HG03045 (cell line): Measurements from ENCODE around the gene TAPT1.
"Not testable (repeated sequence)": the region's sequence is repeated elsewhere in the genome, so short reads cannot be mapped to it uniquely, and the experiment has no call there.

ENCODE experiments used
- ATAC-seq: cut with Tn5 transposase; IDR thresholded peaks from one replicate; pipeline ENCODE4 v1.9.1; 2021; ENCODE audit warnings: mild to moderate bottlenecking, moderate library complexity; ENCODE audit not compliant: unreplicated experiment

The TAPT1 gene

DNA sequence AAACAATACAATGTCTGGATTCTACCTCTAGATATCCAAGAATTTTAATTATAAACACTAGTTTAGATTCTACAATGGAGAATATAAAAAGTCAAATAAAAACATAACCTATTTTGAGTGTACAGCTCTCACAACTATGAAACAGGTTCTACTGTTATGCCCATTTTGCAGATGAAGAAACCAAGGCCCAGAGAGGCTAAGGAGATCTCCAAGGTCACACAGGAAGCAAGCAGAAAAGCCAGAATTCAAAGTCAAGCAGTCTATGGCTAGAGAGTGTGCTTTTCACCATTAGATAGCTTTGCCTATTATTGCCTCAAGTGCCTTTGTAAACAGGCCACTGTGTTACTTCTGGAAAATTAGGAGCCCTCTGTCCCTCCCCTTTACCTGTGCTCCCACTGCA lies 7.3 kb downstream of the TAPT1 start:
- no peak for ATAC-seq

- ATAC-seq, result no peak
These were observed 8.8 kb downstream of the TAPT1 start for GRCh38 chr4:16217300-16218051.

DNA sequence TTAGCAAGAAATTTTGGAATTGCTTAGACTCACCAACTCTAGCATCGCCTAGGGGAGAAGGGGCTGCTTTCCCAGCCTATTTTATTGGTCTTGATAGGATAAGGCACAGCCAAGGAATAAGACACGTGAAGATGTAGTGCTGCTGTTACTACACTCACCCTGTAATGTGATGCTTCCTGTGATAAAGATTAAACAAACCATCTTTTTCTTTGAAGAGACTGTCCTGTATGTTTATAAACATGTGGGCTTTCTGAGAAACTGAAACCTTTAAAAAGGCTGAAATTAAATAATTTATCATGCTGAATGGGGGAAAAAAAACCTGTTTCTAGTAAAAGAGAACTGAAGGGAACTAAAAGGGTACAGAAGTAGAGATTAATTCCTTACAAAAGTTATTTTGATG lies 13.2 kb downstream of the TAPT1 start:
- no peak for ATAC-seq

DNA sequence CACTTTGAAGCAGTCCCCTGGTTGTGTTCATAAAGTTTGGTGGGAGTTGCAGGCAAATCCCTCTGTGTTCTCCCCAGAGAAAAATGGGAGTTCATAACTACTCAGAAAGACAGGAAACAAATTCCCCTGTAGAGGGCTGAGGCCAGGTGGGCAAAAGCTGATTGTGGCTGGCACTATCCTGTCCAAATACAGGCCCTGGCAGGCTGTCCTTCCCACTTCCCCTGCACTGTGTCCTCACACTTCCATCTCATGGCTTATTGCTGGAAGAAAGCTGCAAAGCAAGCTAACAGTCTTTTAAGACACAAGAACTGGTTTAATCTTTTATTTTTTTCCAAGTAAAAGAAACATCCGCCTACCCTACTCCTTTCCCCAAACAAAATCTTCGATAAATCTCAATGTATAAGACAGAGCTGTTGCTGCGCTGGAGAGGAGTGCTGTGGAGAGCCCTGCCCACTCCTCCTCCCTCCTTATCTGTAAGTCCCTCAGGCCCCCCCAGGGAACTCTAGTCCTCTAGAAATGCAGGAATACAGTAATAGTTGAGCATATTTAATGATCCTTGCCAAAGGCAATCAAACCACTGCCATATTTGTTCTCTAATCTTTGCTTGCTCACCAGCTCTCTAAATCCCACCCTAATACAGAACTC lies 14.0 kb downstream of the TAPT1 start:
- ATAC-seq, result no peak

GRCh38 chr4:16207409-16207808 lies 18.9 kb downstream of the TAPT1 start:
- ATAC-seq, result no peak

DNA sequence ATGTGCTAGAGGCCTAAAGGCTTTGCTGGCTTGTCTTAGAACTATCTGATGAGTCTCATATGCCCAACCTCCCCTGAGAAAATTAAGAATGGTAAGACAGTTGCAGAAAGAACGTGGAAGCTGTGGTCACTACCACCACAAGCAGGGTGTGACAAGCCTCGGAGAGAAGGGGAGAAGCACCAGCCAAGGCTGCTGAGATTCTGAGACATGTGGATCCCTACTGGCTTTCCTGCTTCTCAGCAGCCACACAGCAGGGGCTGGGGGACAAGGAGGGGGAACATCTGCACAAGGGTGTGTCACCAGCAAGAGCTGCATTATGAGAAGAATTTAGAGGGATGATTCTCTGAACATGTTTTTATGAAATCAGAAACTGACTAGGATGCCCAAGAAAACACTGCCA lies 19.4 kb downstream of the TAPT1 start:
- ATAC-seq, result no peak

GRCh38 chr4:16206301-16206700 lies 20.0 kb downstream of the TAPT1 start:
- no peak for ATAC-seq

DNA sequence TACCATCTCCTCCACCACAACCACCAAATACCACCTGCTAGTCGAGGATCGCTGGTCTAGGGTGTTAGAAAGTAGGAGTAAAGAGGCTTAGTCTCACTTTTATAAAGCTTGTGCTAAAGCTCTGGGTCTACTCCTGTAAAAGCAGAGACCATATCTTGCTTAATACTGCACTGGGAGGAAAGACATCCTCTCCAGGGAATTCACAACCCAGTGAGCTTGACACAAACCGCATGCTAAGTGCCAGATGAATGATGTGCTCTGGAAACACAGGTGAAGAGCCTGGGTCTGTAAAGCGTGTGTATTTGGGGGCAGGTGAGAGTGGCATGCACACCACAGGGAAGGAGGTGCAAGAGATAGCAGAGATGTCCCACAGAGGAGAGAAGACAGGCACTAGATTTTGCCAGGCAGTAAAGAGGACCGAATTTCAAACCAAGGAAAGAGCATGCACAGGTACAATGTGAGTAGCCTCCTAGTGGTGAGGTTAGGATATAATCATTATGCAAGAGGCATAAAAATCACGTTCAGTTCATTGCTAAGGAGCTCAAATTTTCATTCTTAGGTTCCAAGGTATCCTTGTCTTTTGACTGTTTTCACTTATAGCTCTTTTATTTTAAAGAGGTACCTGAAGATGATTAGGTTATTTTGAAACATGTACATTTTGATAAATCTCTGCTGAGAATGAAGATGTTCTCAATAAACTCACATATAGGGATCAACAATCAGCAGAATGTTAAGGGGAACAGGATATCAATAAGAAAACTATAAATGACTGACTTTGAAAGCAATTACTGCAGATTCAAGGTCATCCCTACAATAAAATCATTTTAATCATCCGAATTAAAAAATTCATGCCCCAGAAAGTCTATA lies 20.7 kb downstream of the TAPT1 start:
- ATAC-seq, result peak; percentile 72

GRCh38 chr4:16204505-16204904 lies 21.8 kb downstream of the TAPT1 start:
- no peak for ATAC-seq

DNA sequence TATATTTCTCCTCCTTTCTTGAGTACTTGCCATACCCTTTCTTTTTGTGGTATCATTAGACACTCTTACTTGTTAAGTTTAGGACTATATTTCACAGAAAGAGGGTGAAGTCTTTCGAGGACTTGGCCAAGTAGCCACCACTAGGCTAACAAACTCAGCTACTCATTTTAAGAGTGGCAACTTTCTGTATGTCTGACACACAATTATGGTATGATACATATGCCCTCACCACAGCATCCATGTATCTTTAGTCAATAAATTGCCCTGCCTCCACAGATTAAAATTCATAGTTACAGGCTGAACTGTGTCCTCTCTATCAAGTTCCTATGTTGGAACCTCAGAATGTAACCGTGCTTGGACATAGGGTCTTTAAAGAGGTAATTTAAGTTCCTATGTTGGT lies 23.2 kb downstream of the TAPT1 start:
- ATAC-seq, result no peak

DNA sequence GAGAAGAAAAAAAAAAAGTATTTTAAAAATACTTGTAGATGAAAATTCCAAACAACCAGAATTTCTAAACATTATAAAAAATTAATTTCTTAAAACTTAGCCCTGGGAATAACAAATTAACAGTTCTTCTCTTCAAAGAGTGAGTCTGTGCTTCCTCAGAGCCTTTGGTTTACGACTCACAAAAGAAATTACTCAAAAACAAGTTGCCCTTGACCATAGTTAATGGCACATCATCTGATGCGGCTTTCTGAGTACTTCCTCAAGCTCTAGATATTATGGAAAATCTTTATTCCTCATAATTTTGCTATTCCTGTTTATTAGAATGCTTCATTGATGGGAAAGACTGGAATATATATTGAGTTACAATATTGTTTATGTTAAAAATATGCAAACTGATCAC lies 23.7 kb downstream of the TAPT1 start:
- no peak for ATAC-seq

DNA sequence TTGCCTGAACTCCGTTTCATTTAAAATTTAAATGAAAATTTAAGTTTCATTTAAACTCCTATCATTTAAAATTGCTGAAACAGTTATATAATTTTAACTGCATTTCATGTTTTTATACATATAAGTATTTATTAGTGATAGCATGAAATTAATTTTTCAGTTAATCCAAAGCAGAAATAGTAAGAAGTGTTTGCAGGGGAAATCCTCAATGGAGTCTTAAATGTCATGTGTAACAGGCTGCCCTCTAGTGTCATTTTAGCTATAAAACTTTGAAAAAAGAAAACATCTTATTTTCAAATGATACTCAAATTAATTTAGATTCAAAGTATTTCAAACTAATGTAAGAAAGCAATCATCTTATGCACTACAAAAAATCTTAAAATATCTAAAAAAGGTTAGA lies 27.2 kb downstream of the TAPT1 start:
- ATAC-seq, result no peak

GRCh38 chr4:16197876-16198665 lies 28.2 kb downstream of the TAPT1 start:
- no peak for ATAC-seq

GRCh38 chr4:16196482-16197393 lies 29.5 kb downstream of the TAPT1 start:
- peak; percentile 60 for ATAC-seq

DNA sequence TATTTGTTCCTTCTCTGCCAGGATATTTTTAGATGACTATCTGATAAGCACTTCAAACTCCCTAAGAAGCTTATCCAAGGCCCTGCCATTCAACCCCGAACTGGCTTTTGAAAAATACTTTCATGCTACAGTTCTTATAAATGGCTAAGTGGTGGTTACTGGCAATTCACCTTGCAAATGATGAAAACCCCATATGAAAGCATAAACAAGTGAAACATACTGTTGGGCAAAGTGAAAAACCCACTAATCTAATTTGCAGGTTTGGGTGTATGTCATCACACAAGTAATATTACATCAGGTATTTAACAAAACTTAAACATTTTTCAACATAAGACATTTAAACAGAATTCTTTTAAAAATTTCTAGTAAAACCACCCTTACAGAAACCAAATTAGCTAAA lies 31.1 kb downstream of the TAPT1 start:
- no peak for ATAC-seq

GRCh38 chr4:16194798-16195197 lies 31.5 kb downstream of the TAPT1 start:
- not testable (repeated sequence) for ATAC-seq

DNA sequence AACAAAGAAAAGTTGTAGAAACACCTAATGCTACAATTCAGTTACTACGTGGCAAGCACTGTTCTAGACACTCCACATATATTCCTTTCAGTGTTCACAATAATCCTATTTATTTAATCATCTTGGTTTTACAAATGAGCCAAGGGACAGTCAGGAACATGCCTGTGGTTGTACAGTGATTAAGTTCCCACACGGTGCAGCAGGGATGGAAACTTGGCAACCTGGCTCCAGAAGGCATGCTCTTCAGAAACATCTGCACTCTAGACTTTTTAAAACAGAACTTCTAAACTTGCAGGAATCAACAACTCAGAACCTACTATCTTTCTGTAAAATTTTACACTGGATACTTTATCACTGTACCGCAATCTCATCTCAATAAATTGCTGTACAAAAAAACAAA lies 32.1 kb downstream of the TAPT1 start:
- ATAC-seq, result no peak

DNA sequence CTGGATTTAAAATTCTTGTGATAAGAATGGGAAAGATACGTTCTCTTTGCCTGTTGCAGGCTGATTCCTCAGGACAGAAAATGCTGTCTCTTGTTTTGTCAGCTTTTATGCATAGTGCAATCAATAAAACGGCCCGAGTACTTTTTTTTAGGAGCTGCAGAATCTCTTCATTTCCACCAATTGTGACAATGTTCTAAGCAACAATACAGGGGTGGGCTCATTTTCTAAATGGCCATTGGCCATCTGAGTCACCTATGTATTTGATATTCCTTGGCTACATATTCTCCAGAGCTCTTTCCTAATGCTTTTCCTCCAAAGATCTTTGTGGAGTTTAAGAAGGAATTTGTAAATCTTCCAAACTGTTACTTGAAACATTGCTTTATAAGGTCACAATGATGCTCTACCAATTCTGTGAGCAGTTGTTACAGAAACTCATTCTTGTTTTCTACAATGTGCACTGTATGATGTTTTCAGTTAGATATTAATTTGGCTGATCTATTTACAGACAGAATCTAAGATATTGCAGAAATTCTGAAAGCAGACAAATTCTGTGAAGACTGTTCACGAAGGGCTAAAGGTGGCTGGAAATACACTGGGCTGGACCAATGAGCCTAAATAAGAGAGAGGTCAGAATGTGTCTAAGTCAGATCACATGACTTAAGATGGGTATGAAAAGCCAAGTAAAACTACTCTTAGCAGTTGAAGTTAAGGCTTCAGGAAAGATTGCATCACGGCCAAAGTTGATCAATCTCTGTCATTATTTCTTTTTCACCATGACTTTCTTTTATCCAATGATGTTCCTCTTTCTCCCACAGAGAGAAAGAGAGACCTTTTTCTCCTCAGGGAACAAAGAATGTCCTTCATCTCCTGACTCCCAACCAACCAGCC lies 33.4 kb downstream of the TAPT1 start:
- ATAC-seq, result no peak

GRCh38 chr4:16192057-16192456 lies 34.2 kb downstream of the TAPT1 start:
- ATAC-seq, result no peak
